ENCODE results near the gene HSPB1. TPM values are rescaled to one million over a fixed set of nuclear protein-coding genes. Genes with fewer than 3 reads are reported as not detected.

HSPB1 gene
- total RNA-seq, 3 donors from 2014 or later (not counting 1 experiment from before 2014, with no cell fraction given), result 14.4 to 15.9 (median 14.7) TPM

DNA sequence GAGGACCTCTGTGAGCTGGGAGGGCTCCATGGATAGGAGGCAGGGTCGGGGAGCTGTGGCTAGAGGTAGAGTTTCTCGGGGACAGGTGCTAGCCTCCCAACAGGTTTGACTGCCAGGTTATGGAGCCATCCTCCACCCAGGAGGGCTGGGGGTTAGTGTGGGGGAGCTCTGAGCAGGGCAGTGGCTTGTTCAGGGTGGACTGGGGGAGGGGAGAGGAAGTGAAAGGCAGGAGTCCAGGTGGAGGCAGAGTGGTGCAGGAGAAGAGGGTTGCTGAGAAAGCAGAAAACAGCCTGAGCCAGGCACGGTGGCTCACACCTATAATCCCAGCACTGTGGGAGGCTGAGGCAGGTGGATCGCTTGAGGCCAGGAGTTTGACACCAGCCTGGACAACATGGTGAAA, 40.5 kb upstream of the HSPB1 start:
- peaks cover 0 to 30% of the 10 kb centered on the region in 2 donors for H3K27me3 Mint-ChIP-seq (ENCODE audit: low read depth in 2 of 2)
- WGBS (ENCODE audit: insufficient coverage), result 75% methylated on average over 4 of the region's 4 CpGs
- no peak overlapping the region for H3K27ac Mint-ChIP-seq
- no peaks in the 10 kb centered on the region for H3K36me3 ChIP-seq (ENCODE audit: control insufficient read depth, insufficient read depth, low read length)
- no peak overlapping the region for H3K4me3 Mint-ChIP-seq
- no peaks in the 10 kb centered on the region for H3K4me1 Mint-ChIP-seq
- H3K9me3 ChIP-seq (ENCODE audit: control insufficient read depth, insufficient read depth, low read length), result no peaks in the 10 kb centered on the region
- no peak overlapping the region for H3K27ac ChIP-seq (ENCODE audit: low read length)
- DNase-seq (no peak), ATAC-seq (no peak)
- no peaks in the 10 kb centered on the region for H3K36me3 Mint-ChIP-seq
- TF ChIP-seq, protein P1, sequence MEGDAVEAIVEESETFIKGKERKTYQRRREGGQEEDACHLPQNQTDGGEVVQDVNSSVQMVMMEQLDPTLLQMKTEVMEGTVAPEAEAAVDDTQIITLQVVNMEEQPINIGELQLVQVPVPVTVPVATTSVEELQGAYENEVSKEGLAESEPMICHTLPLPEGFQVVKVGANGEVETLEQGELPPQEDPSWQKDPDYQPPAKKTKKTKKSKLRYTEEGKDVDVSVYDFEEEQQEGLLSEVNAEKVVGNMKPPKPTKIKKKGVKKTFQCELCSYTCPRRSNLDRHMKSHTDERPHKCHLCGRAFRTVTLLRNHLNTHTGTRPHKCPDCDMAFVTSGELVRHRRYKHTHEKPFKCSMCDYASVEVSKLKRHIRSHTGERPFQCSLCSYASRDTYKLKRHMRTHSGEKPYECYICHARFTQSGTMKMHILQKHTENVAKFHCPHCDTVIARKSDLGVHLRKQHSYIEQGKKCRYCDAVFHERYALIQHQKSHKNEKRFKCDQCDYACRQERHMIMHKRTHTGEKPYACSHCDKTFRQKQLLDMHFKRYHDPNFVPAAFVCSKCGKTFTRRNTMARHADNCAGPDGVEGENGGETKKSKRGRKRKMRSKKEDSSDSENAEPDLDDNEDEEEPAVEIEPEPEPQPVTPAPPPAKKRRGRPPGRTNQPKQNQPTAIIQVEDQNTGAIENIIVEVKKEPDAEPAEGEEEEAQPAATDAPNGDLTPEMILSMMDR (IDR thresholded peaks at IDR 0.05), result no peak
- intact Hi-C loops (cut with micrococcal nuclease), result loop anchor here (2.0 kb wide), 1 partner anchor 83 kb away; no protein-coding TSS in a partner anchor
- no peaks in the 10 kb centered on the region for H3K9me3 Mint-ChIP-seq
- peaks cover 8% of the 10 kb centered on the region for H3K4me1 ChIP-seq (ENCODE audit: control insufficient read depth, insufficient read depth, low read length)
- H3K4me3 ChIP-seq (ENCODE audit: low read length), result no peak overlapping the region
- H3K27me3 ChIP-seq (ENCODE audit: control insufficient read depth, insufficient read depth, low read length), result peaks cover 9% of the 10 kb centered on the region

DNA sequence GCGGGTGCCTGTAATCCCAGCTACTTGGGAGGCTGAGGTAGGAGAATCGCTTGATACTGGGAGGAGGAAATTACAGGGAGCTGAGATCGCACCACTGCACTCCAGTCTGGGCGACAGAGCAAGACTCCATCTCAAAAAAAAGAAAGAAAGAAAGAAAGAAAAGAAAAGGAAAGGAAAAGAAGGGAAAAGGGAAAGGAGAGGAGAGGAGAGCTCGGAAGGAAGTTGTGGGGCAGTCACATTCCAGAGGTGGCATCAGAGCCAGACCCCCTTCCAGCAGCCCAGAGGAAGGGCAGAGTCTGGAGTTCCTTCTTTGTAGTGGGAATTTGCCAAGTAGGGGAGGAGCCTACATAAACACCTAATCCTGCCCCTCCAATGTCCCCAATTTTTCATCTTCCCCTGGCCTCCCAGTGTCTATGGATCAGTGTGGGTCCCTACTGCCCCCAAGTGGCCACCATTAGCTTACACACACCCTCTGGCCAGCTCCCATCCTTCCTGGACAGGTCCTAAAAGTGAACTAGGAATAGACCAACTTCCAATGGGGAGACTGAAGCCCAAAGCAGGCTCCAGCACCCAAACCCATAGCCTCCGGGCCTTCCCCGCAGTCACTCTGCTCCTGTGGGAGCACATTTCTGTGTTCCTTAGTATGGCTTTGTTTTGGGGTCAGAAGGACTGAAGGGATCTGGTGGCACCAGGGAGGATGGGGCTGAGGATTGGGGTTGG, 39.6 kb upstream of the HSPB1 start:
- no peak overlapping the region for H3K27ac ChIP-seq (ENCODE audit: low read length)
- H3K4me1 ChIP-seq (ENCODE audit: control insufficient read depth, insufficient read depth, low read length), result peaks cover 11% of the 10 kb centered on the region
- peak; percentile 31 to 61 for DNase-seq
- H3K4me3 ChIP-seq (ENCODE audit: low read length), result no peak overlapping the region
- ATAC-seq, result peak; percentile 39 to 51 (median 44)
- peak overlapping the region; percentile 13 for H3K4me3 Mint-ChIP-seq
- H3K9me3 ChIP-seq (ENCODE audit: control insufficient read depth, insufficient read depth, low read length), result no peaks in the 10 kb centered on the region
- intact Hi-C loops (cut with micrococcal nuclease), result loop anchor here (2.0 kb wide), 1 partner anchor 84 kb away; no protein-coding TSS in a partner anchor
- TF ChIP-seq, protein P1 (IDR thresholded peaks at IDR 0.05), result peak; percentile 60
- no peaks in the 10 kb centered on the region for H3K36me3 ChIP-seq (ENCODE audit: control insufficient read depth, insufficient read depth, low read length)
- H3K27ac Mint-ChIP-seq, result no peak overlapping the region
- H3K9me3 Mint-ChIP-seq, result no peaks in the 10 kb centered on the region
- no peaks in the 10 kb centered on the region for H3K36me3 Mint-ChIP-seq
- no peaks in the 10 kb centered on the region for H3K4me1 Mint-ChIP-seq
- WGBS (ENCODE audit: insufficient coverage), result 75% methylated on average over 7 of the region's 7 CpGs
- peaks cover 9% of the 10 kb centered on the region for H3K27me3 ChIP-seq (ENCODE audit: control insufficient read depth, insufficient read depth, low read length)
- peaks cover 0 to 25% of the 10 kb centered on the region in 2 donors for H3K27me3 Mint-ChIP-seq (ENCODE audit: low read depth in 2 of 2)

- H3K27ac Mint-ChIP-seq, result no peak overlapping the region
- TF ChIP-seq, protein P1 (IDR thresholded peaks at IDR 0.05), result no peak
- WGBS (ENCODE audit: insufficient coverage), result 90% methylated on average over 4 of the region's 7 CpGs
Measured at GRCh38 chr7:76265299-76265698, 37.2 kb upstream of the HSPB1 start.

More at GRCh38 chr7:76265299-76265698, 37.2 kb upstream of the HSPB1 start:
- H3K27ac ChIP-seq (ENCODE audit: low read length), result no peak overlapping the region
- no peak overlapping the region for H3K4me3 ChIP-seq (ENCODE audit: low read length)
- Mint-ChIP-seq H3K4me3 (no peak overlapping the region), H3K27me3 (ENCODE audit: low read depth in 2 of 2) (peaks cover 0 to 21% of the 10 kb centered on the region in 2 donors), H3K36me3 (no peaks in the 10 kb centered on the region), H3K4me1 (no peaks in the 10 kb centered on the region), H3K9me3 (no peaks in the 10 kb centered on the region)
- H3K27me3 ChIP-seq (ENCODE audit: control insufficient read depth, insufficient read depth, low read length), result peaks cover 3% of the 10 kb centered on the region
- no peaks in the 10 kb centered on the region for H3K9me3 ChIP-seq (ENCODE audit: control insufficient read depth, insufficient read depth, low read length)
- intact Hi-C loops (cut with micrococcal nuclease), result no loop called here
- DNase-seq (no peak), ATAC-seq (no peak)
- no peaks in the 10 kb centered on the region for H3K36me3 ChIP-seq (ENCODE audit: control insufficient read depth, insufficient read depth, low read length)
- peaks cover 9% of the 10 kb centered on the region for H3K4me1 ChIP-seq (ENCODE audit: control insufficient read depth, insufficient read depth, low read length)
